Measurements from ENCODE around the gene SNX24. TPM values are rescaled to one million over a fixed set of nuclear protein-coding genes. Genes with fewer than 3 reads are reported as not detected.

Gene SNX24
- total RNA-seq, 1 donor from 2014 or later, result 24.3 TPM

DNA sequence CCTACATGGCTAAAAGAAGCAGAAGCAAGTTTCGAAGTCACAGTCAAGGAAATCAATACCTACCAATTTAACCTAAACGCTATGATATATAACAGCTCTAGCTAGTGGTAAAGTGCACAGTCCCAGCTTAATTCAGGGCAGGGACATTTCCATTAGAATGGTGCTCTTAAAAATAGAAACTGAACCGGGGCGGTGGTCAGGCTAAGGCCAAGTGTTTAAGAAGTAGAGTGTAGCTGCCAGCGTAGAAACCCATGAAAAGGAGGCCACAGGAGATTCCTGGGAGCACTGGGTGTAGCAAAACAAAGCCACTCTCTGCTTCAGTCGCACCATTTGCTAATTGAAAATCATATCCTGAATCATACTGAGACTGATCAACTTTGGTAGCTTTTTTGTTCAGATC, 162.3 kb downstream of the SNX24 start:
- DNase-seq (ENCODE audit: low spot score), result peak; percentile 9

DNA sequence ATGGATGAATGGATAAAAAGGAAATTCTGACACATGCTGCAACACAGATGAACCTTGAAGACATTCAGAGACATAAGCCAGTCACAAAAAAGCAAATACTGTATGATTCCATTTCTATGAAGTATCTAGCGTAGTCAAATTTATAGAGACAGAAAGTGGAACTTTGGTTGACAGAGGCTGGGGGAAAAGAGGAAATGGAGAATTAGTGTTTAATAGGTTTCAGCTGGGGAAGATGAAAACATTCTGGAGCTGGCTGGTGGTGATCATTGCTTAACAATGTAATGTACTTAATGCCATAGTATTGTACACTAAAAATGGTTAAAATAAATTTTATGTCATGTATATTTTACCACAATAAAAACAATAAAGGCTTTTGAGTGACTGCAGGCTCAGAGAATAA, 166.9 kb downstream of the SNX24 start:
- peak; percentile 15 for DNase-seq (ENCODE audit: low spot score)

DNA sequence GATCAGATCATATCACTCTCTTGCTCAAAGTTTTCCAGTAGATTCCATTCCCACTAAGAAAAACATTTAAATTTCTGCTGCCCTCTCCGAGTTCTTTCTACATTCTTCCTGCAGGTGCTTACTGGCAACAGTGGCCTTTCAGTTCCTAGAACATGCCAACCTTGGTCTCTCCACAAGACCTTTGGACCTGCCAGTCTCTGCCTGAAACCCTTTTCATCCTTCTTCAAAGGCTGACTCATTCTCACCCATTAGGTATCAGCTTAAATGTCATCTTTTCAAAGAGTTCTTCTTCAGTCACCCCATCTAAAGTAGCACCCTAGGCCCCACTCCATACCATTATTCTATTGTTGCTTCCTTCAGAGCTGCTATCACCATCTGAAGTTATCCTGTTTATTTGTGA, 169.3 kb downstream of the SNX24 start:
- DNase-seq (ENCODE audit: low spot score), result no peak

DNA sequence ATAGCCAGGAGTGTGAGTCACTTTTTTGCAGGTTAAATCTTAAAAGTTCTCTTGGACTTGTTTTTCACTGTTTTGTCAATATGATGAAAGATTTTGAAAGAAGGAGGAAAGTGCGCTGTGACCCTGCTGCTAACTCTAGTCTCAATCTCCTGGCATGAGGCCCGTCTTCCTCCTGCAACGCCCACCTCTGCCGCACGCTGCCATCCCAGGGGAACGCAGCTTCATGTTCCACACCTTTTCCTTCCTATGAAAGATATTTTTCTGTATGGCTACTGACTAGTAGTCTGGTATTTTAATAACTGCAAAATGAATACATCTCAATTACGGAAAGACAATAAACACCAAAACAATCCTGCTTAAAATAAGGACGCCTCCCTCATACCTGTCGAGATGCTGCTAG, 182.8 kb downstream of the SNX24 start:
- no peak for DNase-seq (ENCODE audit: low spot score)

DNA sequence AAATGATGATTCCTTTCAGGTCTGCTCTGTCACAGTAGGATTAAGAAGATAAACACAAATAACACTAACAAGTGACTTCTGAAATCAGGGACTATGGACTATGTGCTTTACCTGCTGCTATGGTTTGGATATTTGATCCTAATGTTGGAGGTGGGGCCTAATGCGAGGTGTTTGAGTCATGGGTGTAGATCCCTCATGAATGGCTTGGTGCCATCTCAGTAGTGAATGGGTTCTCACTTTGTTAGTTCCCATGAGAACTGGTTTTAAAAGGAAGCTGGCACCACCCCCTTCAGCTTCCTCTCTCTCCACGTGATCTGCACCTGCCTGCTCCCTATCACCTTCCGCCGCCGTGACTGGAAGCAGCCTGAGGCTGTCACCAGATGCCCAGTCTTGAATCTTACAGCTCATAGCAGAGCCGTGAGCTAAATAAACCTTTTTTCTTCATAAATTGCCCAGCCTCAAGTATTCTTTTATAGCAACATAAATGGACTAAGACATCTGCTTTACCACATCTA, 187.8 kb downstream of the SNX24 start:
- DNase-seq (ENCODE audit: low spot score), result no peak

DNA sequence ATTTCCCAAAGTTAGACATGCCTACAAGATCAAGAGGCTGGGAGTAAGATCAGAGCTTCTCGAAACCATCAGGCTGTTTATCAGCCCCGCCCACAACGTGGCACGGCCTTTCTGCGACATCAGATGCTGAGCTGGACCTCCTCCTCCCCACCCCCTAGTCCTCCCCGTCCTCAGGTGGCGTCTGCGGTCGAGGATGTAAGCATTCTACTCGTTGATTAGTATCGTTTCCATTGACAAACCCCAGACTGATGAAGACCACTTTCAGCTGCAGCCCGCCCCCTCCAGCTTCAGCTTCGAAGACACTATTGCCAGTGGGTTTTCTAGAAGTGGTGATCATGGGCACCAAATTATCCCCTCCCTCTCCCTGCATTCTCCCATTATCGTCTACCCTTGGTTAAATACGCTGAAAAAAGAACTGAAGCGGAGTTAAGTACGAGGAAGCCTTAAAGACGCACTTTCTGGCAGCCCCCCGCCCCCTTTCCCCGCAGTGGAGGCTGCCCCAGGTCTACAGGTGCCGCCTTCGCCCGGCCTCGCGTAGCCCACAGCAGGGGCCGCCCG, 190.0 kb downstream of the SNX24 start:
- DNase-seq (ENCODE audit: low spot score), result peak; percentile 78

DNA sequence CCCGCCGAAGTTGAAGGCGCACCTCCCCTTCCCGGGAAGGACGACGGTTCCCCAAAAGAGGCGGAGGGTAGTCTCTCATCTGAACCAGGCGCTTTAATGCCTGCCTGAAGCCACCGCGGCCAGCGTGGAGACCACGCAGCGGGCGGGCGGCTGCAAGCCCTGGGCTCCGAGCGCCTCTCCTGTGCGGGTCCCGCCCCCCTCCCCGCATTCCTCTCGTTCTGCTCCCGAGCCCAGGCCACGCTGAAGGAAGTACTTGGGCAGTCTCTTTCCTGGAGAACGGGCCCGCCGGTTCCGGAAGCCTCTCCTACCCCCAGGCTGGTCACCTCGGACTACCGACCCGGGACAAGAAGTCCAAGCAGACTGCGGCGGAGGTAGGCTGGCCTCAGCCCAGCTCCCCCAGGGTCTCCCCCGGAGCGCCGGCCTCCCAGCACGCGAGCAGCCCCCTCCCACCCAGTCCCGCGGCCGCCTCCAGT, 190.5 kb downstream of the SNX24 start:
- peak; percentile 72 for DNase-seq (ENCODE audit: low spot score)

DNA sequence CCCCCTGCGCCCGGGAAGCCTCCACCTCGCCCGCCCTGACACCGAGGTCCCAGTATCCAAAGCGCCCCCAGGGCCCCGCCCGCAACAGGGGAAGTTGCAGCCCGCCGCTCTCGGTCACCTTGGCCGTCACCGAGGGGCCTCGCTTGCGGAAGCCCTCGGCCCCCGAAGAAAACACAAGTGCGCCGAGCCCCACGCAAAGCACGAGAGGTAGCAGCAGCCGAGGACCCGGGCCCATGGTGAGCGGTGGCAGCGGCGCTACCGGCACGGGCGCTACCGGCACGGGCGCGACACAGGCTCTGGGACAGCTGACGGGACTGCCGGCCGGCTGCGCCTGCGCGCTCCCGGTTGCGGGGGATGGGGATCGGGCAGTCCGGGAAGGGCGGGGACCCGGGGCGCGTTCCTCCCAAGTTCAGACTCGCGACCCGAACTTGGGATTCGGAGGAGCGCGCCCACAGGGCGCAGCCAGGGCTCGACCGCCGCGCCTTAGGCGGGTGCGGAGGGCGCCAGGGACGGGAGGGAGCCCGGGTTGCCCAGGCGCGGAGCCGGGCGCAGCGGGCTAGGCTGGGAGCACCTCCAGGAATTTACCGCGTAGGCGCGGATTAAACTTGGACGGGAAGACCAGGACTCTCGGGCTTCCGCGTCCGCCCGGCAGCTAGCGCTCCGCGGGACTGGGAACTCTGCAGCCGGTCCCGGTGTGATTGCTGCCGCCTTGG, 191.1 kb downstream of the SNX24 start, which contains the start of gene PPIC:
Gene PPIC, minus strand, starts transcription at position 335 of the 713 bp plus-strand sequence. Its CDS starts 100 bp downstream, at position 235.
- DNase-seq (ENCODE audit: low spot score), result peak; percentile 90

DNA sequence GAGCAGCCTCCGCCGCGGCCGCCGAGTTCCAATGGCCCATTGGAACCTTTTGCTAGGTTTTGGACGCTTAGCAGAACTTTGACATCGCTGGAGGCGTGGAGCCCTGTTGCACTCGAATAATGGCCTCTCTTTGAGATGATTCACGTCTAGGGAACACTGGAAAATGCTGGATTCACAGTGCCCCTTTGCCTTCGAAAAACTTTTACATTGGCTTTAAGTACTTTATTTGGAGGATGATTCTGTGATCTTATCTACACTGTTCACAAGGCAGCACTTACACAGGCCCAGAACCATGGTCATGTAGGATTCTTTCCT, 191.6 kb downstream of the SNX24 start:
- DNase-seq (ENCODE audit: low spot score), result no peak

DNA sequence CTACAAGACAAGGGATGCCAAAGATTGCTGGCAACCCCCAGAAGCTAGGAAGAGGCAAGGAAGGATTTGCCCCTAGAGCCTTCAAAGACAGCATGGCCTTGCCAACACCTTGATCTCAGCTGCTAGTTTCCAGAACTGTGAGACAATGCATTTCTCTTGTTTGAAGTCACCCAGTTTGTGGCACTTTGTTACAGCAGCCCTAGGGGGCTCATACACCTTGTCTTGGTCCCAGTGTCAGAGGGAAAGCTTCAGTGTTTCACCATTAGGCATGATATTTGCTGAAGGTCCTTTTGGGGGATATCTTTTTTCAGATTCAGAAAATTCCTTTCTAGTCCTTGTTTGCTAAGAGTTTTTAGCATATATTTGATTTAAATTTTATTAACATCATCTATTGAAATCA, 194.3 kb downstream of the SNX24 start:
- no peak for DNase-seq (ENCODE audit: low spot score)

DNA sequence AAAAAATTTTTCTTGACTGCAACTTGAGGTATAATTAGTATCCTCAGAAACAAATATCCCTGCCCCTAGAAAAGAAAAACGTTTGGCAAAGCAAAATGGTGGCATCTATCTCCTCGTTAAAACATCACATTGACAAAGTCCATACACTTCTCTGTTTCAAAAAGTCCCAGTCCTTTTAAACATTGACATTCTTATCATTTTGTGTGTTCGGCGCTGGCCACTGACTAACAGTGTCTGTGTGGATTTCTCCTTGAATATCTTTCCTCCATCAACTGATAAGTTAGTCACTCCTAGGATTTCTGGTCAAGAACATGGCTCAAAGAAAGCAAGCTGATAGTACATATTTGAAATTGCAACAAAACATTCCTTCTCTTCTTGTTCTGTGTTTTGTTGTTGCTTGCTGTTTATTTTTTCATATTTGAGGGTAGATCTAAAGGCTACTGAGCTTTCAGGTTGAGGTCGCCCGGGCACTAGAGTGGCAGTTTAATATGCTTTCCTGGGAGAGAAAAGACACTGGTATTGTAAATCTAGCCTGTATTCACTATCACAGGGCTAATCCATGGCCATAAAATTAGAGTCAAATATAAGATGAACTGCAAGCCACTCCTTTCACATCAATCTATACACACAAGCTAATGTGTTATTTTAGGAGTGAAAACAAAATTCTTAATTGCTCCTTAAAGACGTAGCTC, 199.7 kb downstream of the SNX24 start:
- DNase-seq (ENCODE audit: low spot score), result peak; percentile 83

DNA sequence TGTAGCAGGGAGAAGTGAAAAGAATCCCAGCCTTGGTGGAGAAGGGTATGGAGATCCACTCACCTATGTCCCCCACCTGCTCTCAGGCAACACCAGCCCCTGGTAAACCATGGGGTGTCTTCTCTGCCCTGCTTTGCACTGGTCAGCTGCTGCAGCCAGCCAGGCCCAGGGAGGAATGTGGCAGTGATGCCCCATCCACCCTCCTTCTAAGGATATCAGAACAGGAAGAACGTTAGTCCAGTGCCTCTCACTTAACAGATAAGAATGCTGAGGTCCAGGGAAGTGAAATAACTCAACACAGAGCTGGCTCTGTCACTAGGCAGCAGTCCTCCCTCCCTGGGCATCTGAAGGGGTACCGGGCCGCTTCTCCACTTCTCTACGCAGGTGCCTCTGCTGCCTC, 200.8 kb downstream of the SNX24 start:
- DNase-seq (ENCODE audit: low spot score), result peak; percentile 18

DNA sequence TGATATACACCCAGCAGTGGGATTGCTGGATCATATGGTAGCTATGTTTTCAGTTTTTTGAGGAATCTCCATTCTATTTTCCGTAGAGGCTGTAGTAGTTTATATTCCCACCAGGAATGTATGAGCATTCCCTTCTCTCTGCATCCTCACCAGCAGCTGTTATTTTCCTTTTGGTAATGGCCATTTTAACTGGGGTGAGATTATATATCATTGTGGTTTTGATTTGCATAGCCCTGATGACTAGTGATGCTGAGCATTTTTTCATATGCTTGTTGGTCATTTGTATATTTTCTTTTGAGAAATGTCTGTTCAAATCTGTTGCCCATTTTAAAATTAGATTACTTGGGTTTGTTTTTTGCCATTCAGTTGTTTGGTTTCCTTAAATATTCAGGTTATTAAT, 202.3 kb downstream of the SNX24 start:
- no peak for DNase-seq (ENCODE audit: low spot score)

DNA sequence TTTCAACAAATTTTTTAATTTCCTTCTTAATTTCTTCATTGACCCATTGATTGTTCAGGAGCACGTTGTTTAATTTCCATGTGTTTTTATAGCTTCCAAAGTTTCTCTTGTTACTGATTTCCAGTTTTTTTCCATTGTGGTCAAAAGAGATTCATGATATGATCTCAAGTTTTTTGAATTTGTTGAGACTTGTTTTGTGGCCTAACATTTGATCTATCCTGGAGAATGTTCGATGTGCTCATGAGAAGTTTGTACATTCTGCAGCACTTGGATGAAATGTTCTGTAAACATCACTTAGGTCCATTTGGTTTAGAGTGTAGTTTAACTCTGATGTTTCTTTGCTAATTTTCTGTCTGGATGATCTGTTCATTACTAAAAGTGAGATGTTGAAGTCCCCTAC, 205.8 kb downstream of the SNX24 start:
- no peak for DNase-seq (ENCODE audit: low spot score)

Other genes starting within 250 kb of the SNX24 start
- gene SNX2, start 70.5 kb upstream of the SNX24 start, total RNA-seq (ENCODE audit: insufficient read depth, low replicate concordance), result 119 TPM
- gene PPIC, start 191.1 kb downstream of the SNX24 start, total RNA-seq (ENCODE audit: insufficient read depth, low replicate concordance), result 160 TPM
- 7.0 TPM for gene PRDM6, start 243.6 kb downstream of the SNX24 start, total RNA-seq (ENCODE audit: insufficient read depth, low replicate concordance)